H1 (cell line): ENCODE data around the gene GALT. TPM values are rescaled to one million over a fixed set of nuclear protein-coding genes. Genes with fewer than 3 reads are reported as not detected.
A peak's percentile ranks its signal among the peaks of the same experiment; 100 is the strongest.

Experiments
- CTCF ChIA-PET: fragments of 300-600 bp; sonication (Branson Sonifier 250); formaldehyde crosslinking; loops from one replicate; lab custom pipeline; 2021; ENCODE audit not compliant: partially characterized antibody; lab: Charles Lee
- POLR2A ChIA-PET: fragments of 300-600 bp; sonication (Branson Sonifier 250); formaldehyde crosslinking; loops from one replicate; lab custom pipeline; 2021; ENCODE audit warnings: inconsistent platforms; ENCODE audit not compliant: partially characterized antibody; lab: Charles Lee
- DNase-seq, 2 experiments: peaks; one replicate each; pipeline versions ENCODE4 v3.0.0 to v3.0.0-alpha.2; 2010 to 2022; ENCODE audit warnings: low spot score in 2 of 2, low read depth in 1 of 2, mixed read lengths in 1 of 2
- FAIRE-seq: peaks from 2 replicates; lab custom pipeline; 2011; peaks lifted over from hg19 to GRCh38; lab: Jason Lieb, UNC
- H2AFZ ChIP-seq: 2 replicates; pipeline ENCODE4 v1.8.1; 2012; ENCODE audit warnings: low read length, inconsistent platforms
- H2AK5ac ChIP-seq: 2 replicates; pipeline ENCODE4 v1.6.1; 2013; ENCODE audit warnings: low read depth, low read length
- H2BK120ac ChIP-seq: replicated peaks from 2 replicates; pipeline ENCODE3; 2013; ENCODE audit warnings: low read depth, low read length, inconsistent platforms
- H2BK12ac ChIP-seq: 2 replicates; pipeline ENCODE4 v1.6.1; 2013; ENCODE audit warnings: low read depth, low read length
- H2BK15ac ChIP-seq: 2 replicates; pipeline ENCODE4 v1.6.1; 2013; ENCODE audit warnings: low read length
- H2BK20ac ChIP-seq: 2 replicates; pipeline ENCODE4 v1.6.1; 2013; ENCODE audit warnings: low read length
- H2BK5ac ChIP-seq: 2 replicates; pipeline ENCODE4 v1.6.1; 2013; ENCODE audit warnings: low read depth, low read length
- H3K14ac ChIP-seq: 2 replicates; pipeline ENCODE4 v1.6.1; 2013; ENCODE audit warnings: inconsistent platforms; ENCODE audit not compliant: insufficient read length
- H3K18ac ChIP-seq: 2 replicates; pipeline ENCODE4 v1.6.1; 2013; ENCODE audit warnings: low read length; ENCODE audit errors: extremely low read depth
- H3K23ac ChIP-seq: 2 replicates; pipeline ENCODE4 v1.6.1; 2013; ENCODE audit warnings: inconsistent platforms; ENCODE audit not compliant: insufficient read length
- H3K23me2 ChIP-seq: 2 replicates; pipeline ENCODE4 v1.6.1; 2013; ENCODE audit warnings: low read depth, low read length
- H3K27ac ChIP-seq: 2 replicates; pipeline ENCODE4 v1.6.1; 2011; ENCODE audit warnings: low read depth, low read length, inconsistent platforms
- H3K27me3 ChIP-seq, 4 experiments: replicated peaks in 1 of 4; 1 replicate in 1 of 4; 2 replicates in 3 of 4; pipeline versions ENCODE4 v1.6.1 to v1.8.1; 2011 to 2013; ENCODE audit warnings: low read length in 3 of 4, mild to moderate bottlenecking in 3 of 4, inconsistent platforms in 2 of 4, mixed read lengths in 2 of 4, moderate library complexity in 1 of 4; ENCODE audit not compliant: control insufficient read depth in 3 of 4, insufficient read depth in 3 of 4; ENCODE audit errors: extremely low read depth in 1 of 4
- H3K36me3 ChIP-seq, 4 experiments: 2 replicates each; pipeline versions ENCODE4 v1.6.1 to v1.8.1; 2011 to 2013; ENCODE audit warnings: mild to moderate bottlenecking in 4 of 4, low read length in 3 of 4, moderate library complexity in 2 of 4, control low read depth in 1 of 4, inconsistent platforms in 1 of 4; ENCODE audit not compliant: insufficient read depth in 4 of 4, control insufficient read depth in 2 of 4
- H3K4ac ChIP-seq: replicated peaks from 2 replicates; pipeline ENCODE3; 2013; ENCODE audit warnings: low read length, low read depth, mixed read lengths, inconsistent platforms; ENCODE audit not compliant: insufficient read length
- H3K4me1 ChIP-seq, 4 experiments: replicated peaks in 1 of 4; 1 replicate in 1 of 4; 2 replicates in 3 of 4; pipeline versions ENCODE4 v1.6.1 to v1.8.1; 2011 to 2013; ENCODE audit warnings: low read length in 3 of 4, inconsistent platforms in 2 of 4, mixed read lengths in 1 of 4; ENCODE audit not compliant: insufficient read depth in 4 of 4, control insufficient read depth in 3 of 4
- H3K4me2 ChIP-seq, 2 experiments: 2 replicates each; pipeline versions ENCODE4 v1.6.1 to v1.8.1; 2011 to 2013; ENCODE audit warnings: low read depth in 2 of 2, low read length in 2 of 2, control low read depth in 1 of 2, inconsistent platforms in 1 of 2, mild to moderate bottlenecking in 1 of 2; ENCODE audit not compliant: insufficient read depth in 1 of 2
- H3K4me3 ChIP-seq, 4 experiments: fragments of 200-600, 300-600 bp in 1 of 4; sonication (generic), shearing (Covaris generic), sonication (Bioruptor Twin) in 1 of 4; 2 replicates each; pipeline versions ENCODE4 v1.5.1 to v1.8.1; 2011 to 2016; ENCODE audit warnings: low read length in 4 of 4, low read depth in 3 of 4, control low read depth in 2 of 4, inconsistent platforms in 2 of 4, mild to moderate bottlenecking in 2 of 4, mixed read lengths in 1 of 4, moderate library complexity in 1 of 4; ENCODE audit not compliant: insufficient read depth in 2 of 4; ENCODE audit errors: extremely low read depth in 1 of 4
- H3K56ac ChIP-seq: replicated peaks from 2 replicates; pipeline ENCODE3; 2013; ENCODE audit warnings: low read depth, mild to moderate bottlenecking, mixed read lengths, low read length, inconsistent platforms; ENCODE audit not compliant: insufficient read length
- H3K79me1 ChIP-seq: 2 replicates; pipeline ENCODE4 v1.6.1; 2013; ENCODE audit warnings: low read depth, low read length, control low read depth
- H3K79me2 ChIP-seq, 2 experiments: 2 replicates each; pipeline versions ENCODE4 v1.6.1 to v1.8.1; 2012 to 2013; ENCODE audit warnings: low read length in 2 of 2, mild to moderate bottlenecking in 2 of 2, inconsistent platforms in 1 of 2; ENCODE audit not compliant: insufficient read depth in 2 of 2, control insufficient read depth in 1 of 2
- H3K9ac ChIP-seq, 4 experiments: replicated peaks in 1 of 4; 1 replicate in 1 of 4; 2 replicates in 3 of 4; pipeline versions ENCODE4 v1.6.1 to v1.8.1; 2011 to 2013; ENCODE audit warnings: low read depth in 3 of 4, low read length in 3 of 4, control low read depth in 2 of 4, mild to moderate bottlenecking in 2 of 4, moderate library complexity in 2 of 4, inconsistent platforms in 1 of 4; ENCODE audit errors: extremely low read depth in 1 of 4
- H3K9me3 ChIP-seq, 2 experiments: 2 replicates each; pipeline versions ENCODE4 v1.6.1 to v1.8.1; 2012 to 2013; ENCODE audit warnings: mild to moderate bottlenecking in 2 of 2, moderate library complexity in 2 of 2, control low read depth in 1 of 2, inconsistent platforms in 1 of 2, low read depth in 1 of 2, low read length in 1 of 2, mixed read lengths in 1 of 2; ENCODE audit not compliant: insufficient read depth in 2 of 2
- H4K20me1 ChIP-seq, 2 experiments: replicated peaks in 1 of 2; 2 replicates each; pipeline versions ENCODE3 to v1.8.1; 2011 to 2013; ENCODE audit warnings: inconsistent platforms in 2 of 2, low read length in 2 of 2, mild to moderate bottlenecking in 1 of 2; ENCODE audit not compliant: insufficient read depth in 2 of 2, control insufficient read depth in 1 of 2
- H4K5ac ChIP-seq: 2 replicates; pipeline ENCODE4 v1.6.1; 2013; ENCODE audit warnings: low read length, low read depth, mixed read lengths, inconsistent platforms; ENCODE audit not compliant: insufficient read length
- H4K8ac ChIP-seq: 2 replicates; pipeline ENCODE4 v1.8.0; 2013; ENCODE audit warnings: mild to moderate bottlenecking, moderate library complexity, low read length, inconsistent platforms; ENCODE audit not compliant: insufficient read depth; ENCODE audit errors: extremely low read depth
- H4K91ac ChIP-seq: replicated peaks from 2 replicates; pipeline ENCODE3; 2013; ENCODE audit warnings: low read length, mixed read lengths, inconsistent platforms; ENCODE audit not compliant: insufficient read length
- ATF2 ChIP-seq: IDR thresholded peaks from 2 replicates; pipeline ENCODE4 v1.6.1; 2012; ENCODE audit warnings: low read length, inconsistent platforms
- KDM5A ChIP-seq: fragments of 200-600 bp; IDR thresholded peaks from 2 replicates; pipeline ENCODE4 v1.7.1; 2012; ENCODE audit warnings: mild to moderate bottlenecking, low read length, inconsistent platforms, mixed read lengths
- NANOG ChIP-seq: IDR thresholded peaks from 2 replicates; pipeline ENCODE4 v1.6.1; 2011; ENCODE audit warnings: low read length, low read depth, mild to moderate bottlenecking, inconsistent platforms; ENCODE audit not compliant: insufficient read depth, poor library complexity, severe bottlenecking
- POLR2AphosphoS5 ChIP-seq: IDR thresholded peaks from 2 replicates; pipeline ENCODE4 v1.6.1; 2011; ENCODE audit warnings: low read depth, low read length
- POU5F1 ChIP-seq: IDR thresholded peaks from 2 replicates; pipeline ENCODE4 v1.6.1; 2011; ENCODE audit warnings: low read depth, mild to moderate bottlenecking, low read length, moderate library complexity
- RXRA ChIP-seq: IDR thresholded peaks from 2 replicates; pipeline ENCODE4 v1.6.1; 2011; ENCODE audit warnings: low read depth, mild to moderate bottlenecking, low read length, moderate library complexity; ENCODE audit not compliant: insufficient read depth
- SP1 ChIP-seq: IDR thresholded peaks from 2 replicates; pipeline ENCODE4 v1.6.1; 2011; ENCODE audit warnings: low read depth, low read length
- SP2 ChIP-seq: IDR thresholded peaks from 2 replicates; pipeline ENCODE4 v1.6.1; 2012; ENCODE audit warnings: mild to moderate bottlenecking, low read length, inconsistent platforms
- SUZ12 ChIP-seq: fragments of 200-600 bp; sonication (generic); IDR thresholded peaks from 2 replicates; pipeline ENCODE4 v1.6.1; 2012; ENCODE audit warnings: mild to moderate bottlenecking, inconsistent platforms, low read length, moderate library complexity, mixed read lengths
- TBP ChIP-seq: IDR thresholded peaks from 2 replicates; pipeline ENCODE4 v1.6.1; 2011; ENCODE audit warnings: low read depth, low read length, improper control_type of control experiment
- TEAD4 ChIP-seq: IDR thresholded peaks from 2 replicates; pipeline ENCODE4 v1.6.1; 2012; ENCODE audit warnings: low read depth, low read length, inconsistent platforms, mixed read lengths
- WGBS, 2 experiments: shearing (Covaris generic) in 1 of 2; methylation state at CpG; one replicate each; pipeline versions ENCODE4 v1.1.6 to v1.1.7; 2013 to 2015; ENCODE audit warnings: low lambda C conversion rate in 2 of 2, mixed read lengths in 2 of 2, inconsistent platforms in 1 of 2, low coverage in 1 of 2, missing lambda C conversion rate in 1 of 2; ENCODE audit not compliant: insufficient replicate concordance in 2 of 2, insufficient coverage in 1 of 2, insufficient read length in 1 of 2; ENCODE audit errors: extremely low coverage in 1 of 2, missing lambda C conversion rate in 1 of 2; 5-methylcytosine and 5-hydroxymethylcytosine counted together
- polyA plus RNA-seq, 7 experiments: library from polyadenylated mRNA; depleted of rRNA in 3 of 7; stranded (reverse) in 5 of 7; unstranded in 2 of 7; fragments of >200 nt in 5 of 7; fragments of 200-250 nt in 2 of 7; gene quantifications; 1 replicate in 5 of 7; 2 replicates in 1 of 7; 4 replicates in 1 of 7; pipeline versions ENCODE4 v1.2.1 to v1.2.3, GENCODE V29; 2011 to 2013; ENCODE audit warnings: missing spikeins in 2 of 7, mixed read lengths in 2 of 7
- total RNA-seq: library from RNA; stranded (reverse); fragmentation: NEBNext Ultra II Directional; extraction: Animal tissue kit (Norgen Biotek cat#: 25700); gene quantifications from 2 replicates; pipeline ENCODE4 v1.2.1, GENCODE V29; 2021

The GALT gene
- total and polyA plus RNA-seq, 2 of the 8 experiments (the other 6 are each of a cell fraction or from before 2014, with no cell fraction given), result 21.9 to 50.6 TPM

- Histone ChIP-seq H3K14ac (no peak overlapping the region), H4K91ac (no peak overlapping the region), H3K36me3 (no peaks in the 10 kb centered on the region), H2BK20ac (no peak overlapping the region), H3K4me2 (no peak overlapping the region), H3K9ac (no peak overlapping the region), H3K4me1 (0 out of 7 replicates have a peak, but pooled peaks cover 0 to 2% (median under 1%) of the 10 kb centered on the region in 4 experiments), H3K79me1 (no peaks in the 10 kb centered on the region), H2BK12ac (no peak overlapping the region), H3K23ac (no peak overlapping the region), H3K18ac (no peak overlapping the region), H3K79me2 (no peaks in the 10 kb centered on the region), H3K9me3 (no peaks in the 10 kb centered on the region), H4K8ac (no peak overlapping the region), H2AFZ (peak overlapping the region; percentile 33; the same call in 1 of the 2 replicates), H2AK5ac (no peak overlapping the region), H3K27me3 (no peaks in the 10 kb centered on the region), H4K5ac (no peak overlapping the region), H2BK15ac (no peak overlapping the region), H3K27ac (no peak overlapping the region), H2BK120ac (no peak overlapping the region), H3K23me2 (no peaks in the 10 kb centered on the region; the same call in 1 of the 2 replicates), H4K20me1 (peaks cover 0 to 4% of the 10 kb centered on the region in 2 experiments), H2BK5ac (no peak overlapping the region), H3K4me3 (no peak overlapping the region), H3K56ac (no peak overlapping the region), H3K4ac (no peak overlapping the region)
- POLR2A ChIA-PET, result interaction anchor here (0.8 to 1.1 kb wide), 3 partner anchors 10 to 27 kb away, joined by 3 to 6 read pairs (median 4); no protein-coding TSS in a partner anchor
- 25% methylated on average over 10 of the region's 10 CpGs; no CpG with 5 or more reads in 1 of the 2 experiments for WGBS, 2 experiments
- FAIRE-seq, result peak; percentile 80
- DNase-seq, result peak in 1 of 2 experiments; percentile 92
- CTCF ChIA-PET, result interaction anchor here (0.5 to 5.0 kb wide), 40 partner anchors 8 to 945 kb away, joined by 3 to 108 read pairs (median 4); partner anchors contain the start of genes ARID3C, CCL19, CCL21 and CCL27
- no peak for TF ChIP-seq SP2
- no peak for TF ChIP-seq NANOG
- no peak for TF ChIP-seq SP1
- TF ChIP-seq POLR2AphosphoS5, result no peak
- TF ChIP-seq RXRA, result no peak
- TF ChIP-seq POU5F1, result no peak
- TF ChIP-seq SUZ12, result no peak
- TF ChIP-seq TBP, result peak; percentile 62; the same call in 1 of the 2 replicates
- TF ChIP-seq KDM5A, result 0 out of 2 replicates have a peak, but pooled peaks have one; percentile 23
- TF ChIP-seq ATF2, result no peak
- no peak for TF ChIP-seq TEAD4
These were observed 28.7 kb downstream of the GALT start for GRCh38 chr9:34675048-34675714.
